Fibroblast of the aortic adventitia (primary cell): ENCODE measurements around the gene ABHD4. TPM values are rescaled to one million over a fixed set of nuclear protein-coding genes. Genes with fewer than 3 reads are reported as not detected.
"Not testable (repeated sequence)": the region's sequence is repeated elsewhere in the genome, so short reads cannot be mapped to it uniquely, and the experiment has no call there.

Source experiments
- DNase-seq: peaks from one replicate; pipeline ENCODE4 v3.0.0-alpha.2; 2010; ENCODE audit warnings: low read depth
- H3K4me3 ChIP-seq: 2 replicates; pipeline ENCODE4 v1.5.1; 2011; ENCODE audit warnings: low read depth, mild to moderate bottlenecking, control low read depth, low read length, moderate library complexity
- total RNA-seq: library from RNA; depleted of rRNA; stranded (reverse); fragments of >200 nt; gene quantifications from 2 replicates; pipeline ENCODE4 v1.2.3, GENCODE V29; 2012; ENCODE audit warnings: low replicate concordance
- TF ChIP-seq, protein P1 (sequence below): IDR thresholded peaks from 2 replicates; pipeline ENCODE4 v1.5.1; 2011; ENCODE audit warnings: mild to moderate bottlenecking, low read length, control low read depth, inconsistent platforms; ENCODE audit not compliant: insufficient read depth

The ABHD4 gene
- total RNA-seq, 1 donor, result 24.3 TPM

- DNase-seq, result no peak
- no peak overlapping the region for H3K4me3 ChIP-seq
- TF ChIP-seq, protein P1, sequence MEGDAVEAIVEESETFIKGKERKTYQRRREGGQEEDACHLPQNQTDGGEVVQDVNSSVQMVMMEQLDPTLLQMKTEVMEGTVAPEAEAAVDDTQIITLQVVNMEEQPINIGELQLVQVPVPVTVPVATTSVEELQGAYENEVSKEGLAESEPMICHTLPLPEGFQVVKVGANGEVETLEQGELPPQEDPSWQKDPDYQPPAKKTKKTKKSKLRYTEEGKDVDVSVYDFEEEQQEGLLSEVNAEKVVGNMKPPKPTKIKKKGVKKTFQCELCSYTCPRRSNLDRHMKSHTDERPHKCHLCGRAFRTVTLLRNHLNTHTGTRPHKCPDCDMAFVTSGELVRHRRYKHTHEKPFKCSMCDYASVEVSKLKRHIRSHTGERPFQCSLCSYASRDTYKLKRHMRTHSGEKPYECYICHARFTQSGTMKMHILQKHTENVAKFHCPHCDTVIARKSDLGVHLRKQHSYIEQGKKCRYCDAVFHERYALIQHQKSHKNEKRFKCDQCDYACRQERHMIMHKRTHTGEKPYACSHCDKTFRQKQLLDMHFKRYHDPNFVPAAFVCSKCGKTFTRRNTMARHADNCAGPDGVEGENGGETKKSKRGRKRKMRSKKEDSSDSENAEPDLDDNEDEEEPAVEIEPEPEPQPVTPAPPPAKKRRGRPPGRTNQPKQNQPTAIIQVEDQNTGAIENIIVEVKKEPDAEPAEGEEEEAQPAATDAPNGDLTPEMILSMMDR, result no peak
Measured at GRCh38 chr14:22563987-22564386, 34.1 kb upstream of the ABHD4 start.

DNA sequence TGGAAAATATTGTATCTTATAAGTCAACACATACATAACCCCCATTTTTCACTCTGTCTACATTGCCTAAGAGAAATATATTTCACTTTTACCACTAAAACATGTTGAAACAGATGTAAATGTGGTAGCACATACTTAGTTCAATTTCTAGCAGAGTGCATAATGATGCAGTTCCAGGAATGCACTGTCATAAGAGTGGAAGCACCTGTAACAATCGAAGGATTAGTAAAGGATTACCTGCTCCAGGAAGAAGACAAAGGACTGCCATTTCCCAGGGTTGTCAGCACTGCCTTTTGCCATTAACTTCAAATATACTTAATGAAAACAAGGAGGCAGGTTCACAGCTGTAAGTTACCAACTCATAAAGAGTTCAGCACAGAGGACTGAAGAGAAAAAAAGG is 33.6 kb upstream of the ABHD4 start:
- no peak for DNase-seq
- TF ChIP-seq, protein P1, result no peak
- H3K4me3 ChIP-seq, result no peak overlapping the region

DNA sequence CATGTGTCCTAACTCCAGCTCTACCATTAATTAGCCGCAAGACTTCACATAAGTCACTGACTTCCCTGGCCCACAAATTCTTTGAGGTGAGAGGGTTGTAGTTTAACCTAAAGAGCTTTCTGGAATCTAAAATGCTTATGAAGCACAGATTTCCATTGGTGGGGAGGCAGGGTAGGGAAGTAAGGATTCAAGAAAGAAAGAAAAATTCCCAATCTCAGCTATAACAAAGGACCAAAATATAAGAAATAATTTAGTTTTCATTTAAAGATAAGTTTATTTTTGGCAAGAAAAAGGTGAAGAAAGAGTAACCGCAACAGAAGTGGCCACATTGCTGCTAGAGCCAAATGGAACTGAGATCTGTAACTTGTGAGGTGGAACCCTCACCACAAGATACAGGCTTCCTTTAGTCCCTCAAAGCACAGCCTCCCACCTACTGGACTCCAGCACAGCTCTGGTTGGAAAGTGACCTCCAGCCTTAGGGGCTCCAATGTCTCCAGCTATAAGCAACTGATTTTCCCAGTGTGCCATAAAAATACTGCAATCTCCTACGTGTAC is 32.6 kb upstream of the ABHD4 start:
- DNase-seq, result no peak
- H3K4me3 ChIP-seq, result no peak overlapping the region
- TF ChIP-seq, protein P1, result no peak

GRCh38 chr14:22566266-22566665 is 31.8 kb upstream of the ABHD4 start:
- H3K4me3 ChIP-seq, DNase-seq: not testable (repeated sequence)

GRCh38 chr14:22566845-22567244 is 31.3 kb upstream of the ABHD4 start:
- H3K4me3 ChIP-seq, result no peak overlapping the region
- DNase-seq, result no peak
- TF ChIP-seq, protein P1, result no peak

GRCh38 chr14:22567437-22567836 is 30.7 kb upstream of the ABHD4 start:
- DNase-seq, result no peak
- TF ChIP-seq, protein P1, result no peak
- H3K4me3 ChIP-seq, result no peak overlapping the region

GRCh38 chr14:22569106-22569736 is 28.9 kb upstream of the ABHD4 start:
- TF ChIP-seq, protein P1, result no peak
- no peak for DNase-seq
- H3K4me3 ChIP-seq, result no peak overlapping the region
